LNCAP (cell line): ENCODE measurements around the gene RABGAP1L.

Experiments
- CTCF ChIP-seq: fragments of 450-650 bp; IDR thresholded peaks from 2 replicates; pipeline ENCODE4 v1.5.1; 2017; ENCODE audit warnings: mild to moderate bottlenecking

The RABGAP1L gene

GRCh38 chr1:174222166-174222949 lies 63.0 kb downstream of the RABGAP1L start:
- TF ChIP-seq CTCF, result no peak

GRCh38 chr1:174224641-174225040 lies 65.3 kb downstream of the RABGAP1L start:
- TF ChIP-seq CTCF, result no peak

- TF ChIP-seq CTCF, result no peak
Observed at GRCh38 chr1:174225499-174226204, 66.3 kb downstream of the RABGAP1L start.

GRCh38 chr1:174230399-174230798 lies 71.1 kb downstream of the RABGAP1L start:
- no peak for TF ChIP-seq CTCF

GRCh38 chr1:174232761-174233160 lies 73.4 kb downstream of the RABGAP1L start:
- TF ChIP-seq CTCF, result no peak

GRCh38 chr1:174239541-174239940 lies 80.2 kb downstream of the RABGAP1L start:
- no peak for TF ChIP-seq CTCF

GRCh38 chr1:174242856-174243255 lies 83.5 kb downstream of the RABGAP1L start:
- TF ChIP-seq CTCF, result no peak
